Vagina (tissue), 2 donors: ENCODE results near the gene DGKB.
"Not testable (repeated sequence)": the region's sequence is repeated elsewhere in the genome, so short reads cannot be mapped to it uniquely, and the experiment has no call there.

ENCODE experiments used
- POLR2A ChIP-seq, 2 donors: fragments of 450-650 bp; IDR thresholded peaks; one replicate each; pipeline ENCODE4 v1.6.1; 2017; ENCODE audit warnings: antibody characterized with exemption in 2 of 2, mild to moderate bottlenecking in 2 of 2, moderate library complexity in 2 of 2
- TF ChIP-seq, protein P1 (sequence below), 3 experiments: fragments of 450-650 bp in 2 of 3; fragments of 200-600 bp in 1 of 3; sonication (generic) in 1 of 3; IDR thresholded peaks; one replicate each; pipeline ENCODE4 v1.5.1; 2017 to 2019; ENCODE audit warnings: antibody characterized with exemption in 3 of 3, mild to moderate bottlenecking in 2 of 3, moderate library complexity in 2 of 3

DNA sequence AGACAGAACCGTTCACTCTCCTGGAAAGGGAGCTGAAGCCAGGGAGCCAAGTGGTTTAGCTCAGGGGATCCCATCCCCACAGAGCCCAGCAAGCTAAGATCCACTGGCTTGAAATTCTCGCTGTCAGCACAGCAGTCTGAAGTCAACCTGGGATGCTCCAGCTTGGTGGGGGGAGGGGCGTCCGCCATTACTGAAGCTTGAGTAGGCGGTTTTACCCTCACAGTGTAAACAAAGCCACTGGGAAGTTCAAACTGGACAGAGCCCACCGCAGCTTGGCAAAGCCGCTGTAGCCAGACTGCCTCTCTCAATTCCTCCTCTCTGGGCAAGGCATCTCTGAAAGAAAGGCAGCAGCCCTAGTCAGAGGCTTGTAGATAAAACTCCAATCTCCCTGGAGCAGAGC lies 443.7 kb downstream of the DGKB start:
- TF ChIP-seq POLR2A (IDR thresholded peaks at IDR 0.05), result not testable (repeated sequence)
- TF ChIP-seq, protein P1, sequence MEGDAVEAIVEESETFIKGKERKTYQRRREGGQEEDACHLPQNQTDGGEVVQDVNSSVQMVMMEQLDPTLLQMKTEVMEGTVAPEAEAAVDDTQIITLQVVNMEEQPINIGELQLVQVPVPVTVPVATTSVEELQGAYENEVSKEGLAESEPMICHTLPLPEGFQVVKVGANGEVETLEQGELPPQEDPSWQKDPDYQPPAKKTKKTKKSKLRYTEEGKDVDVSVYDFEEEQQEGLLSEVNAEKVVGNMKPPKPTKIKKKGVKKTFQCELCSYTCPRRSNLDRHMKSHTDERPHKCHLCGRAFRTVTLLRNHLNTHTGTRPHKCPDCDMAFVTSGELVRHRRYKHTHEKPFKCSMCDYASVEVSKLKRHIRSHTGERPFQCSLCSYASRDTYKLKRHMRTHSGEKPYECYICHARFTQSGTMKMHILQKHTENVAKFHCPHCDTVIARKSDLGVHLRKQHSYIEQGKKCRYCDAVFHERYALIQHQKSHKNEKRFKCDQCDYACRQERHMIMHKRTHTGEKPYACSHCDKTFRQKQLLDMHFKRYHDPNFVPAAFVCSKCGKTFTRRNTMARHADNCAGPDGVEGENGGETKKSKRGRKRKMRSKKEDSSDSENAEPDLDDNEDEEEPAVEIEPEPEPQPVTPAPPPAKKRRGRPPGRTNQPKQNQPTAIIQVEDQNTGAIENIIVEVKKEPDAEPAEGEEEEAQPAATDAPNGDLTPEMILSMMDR (IDR thresholded peaks at IDR 0.05), result not testable (repeated sequence)
